H9 (cell line): Measurements from ENCODE around the gene CCDC157. TPM values are rescaled to one million over a fixed set of nuclear protein-coding genes. Genes with fewer than 3 reads are reported as not detected.
A peak's percentile ranks its signal among the peaks of the same experiment; 100 is the strongest.

Experiments used
- DNase-seq: peaks from one replicate; pipeline ENCODE4 v3.0.0-alpha.2; 2017
- H2AFZ ChIP-seq: one replicate; pipeline ENCODE4 v1.6.1; 2013; ENCODE audit warnings: mild to moderate bottlenecking, low read length, control low read depth, moderate library complexity
- H2AK5ac ChIP-seq: 2 replicates; pipeline ENCODE4 v1.6.1; 2013; ENCODE audit warnings: low read length, control low read depth, mixed read lengths; ENCODE audit not compliant: insufficient read length
- H2BK120ac ChIP-seq: one replicate; pipeline ENCODE4 v1.6.1; 2013; ENCODE audit warnings: low read depth, mild to moderate bottlenecking, low read length, control low read depth, inconsistent platforms; ENCODE audit not compliant: poor library complexity, severe bottlenecking
- H2BK12ac ChIP-seq: 2 replicates; pipeline ENCODE4 v1.6.1; 2013; ENCODE audit warnings: low read length, control low read depth, mixed read lengths, low read depth; ENCODE audit not compliant: insufficient read length
- H2BK15ac ChIP-seq: 2 replicates; pipeline ENCODE4 v1.6.1; 2013; ENCODE audit warnings: low read depth, low read length, control low read depth
- H2BK20ac ChIP-seq: one replicate; pipeline ENCODE4 v1.6.1; 2013; ENCODE audit warnings: low read depth, mild to moderate bottlenecking, low read length, control low read depth, inconsistent platforms; ENCODE audit not compliant: poor library complexity, severe bottlenecking
- H2BK5ac ChIP-seq: 2 replicates; pipeline ENCODE4 v1.6.1; 2013; ENCODE audit warnings: low read length, control low read depth, mixed read lengths; ENCODE audit not compliant: insufficient read length
- H3K14ac ChIP-seq: 2 replicates; pipeline ENCODE4 v1.6.1; 2013; ENCODE audit warnings: low read length, control low read depth; ENCODE audit not compliant: insufficient read depth
- H3K18ac ChIP-seq: 2 replicates; pipeline ENCODE4 v1.6.1; 2013; ENCODE audit warnings: low read depth, mild to moderate bottlenecking, mixed read lengths, low read length, control low read depth; ENCODE audit not compliant: insufficient read length
- H3K23ac ChIP-seq: 2 replicates; pipeline ENCODE4 v1.6.1; 2013; ENCODE audit warnings: low read length, control low read depth, mixed read lengths, low read depth; ENCODE audit not compliant: insufficient read length
- H3K23me2 ChIP-seq: 2 replicates; pipeline ENCODE4 v1.6.1; 2013; ENCODE audit warnings: low read depth, mild to moderate bottlenecking, mixed read lengths, low read length, control low read depth; ENCODE audit not compliant: insufficient read length, poor library complexity, severe bottlenecking
- H3K27ac ChIP-seq: 2 replicates; pipeline ENCODE4 v1.5.1; 2013; ENCODE audit warnings: low read length, control low read depth, mixed read lengths, low read depth; ENCODE audit not compliant: insufficient read length
- H3K27me3 ChIP-seq: 2 replicates; pipeline ENCODE4 v1.6.1; 2013; ENCODE audit warnings: low read length, control low read depth, inconsistent platforms; ENCODE audit not compliant: insufficient read depth
- H3K4ac ChIP-seq: 2 replicates; pipeline ENCODE4 v1.6.1; 2013; ENCODE audit warnings: low read depth, mild to moderate bottlenecking, control low read depth, inconsistent platforms, low read length, moderate library complexity
- H3K4me1 ChIP-seq: 2 replicates; pipeline ENCODE4 v1.6.1; 2013; ENCODE audit warnings: low read length, control low read depth, inconsistent platforms; ENCODE audit not compliant: insufficient read depth
- H3K4me2 ChIP-seq: 2 replicates; pipeline ENCODE4 v1.6.1; 2013; ENCODE audit warnings: low read length, control low read depth, mixed read lengths; ENCODE audit not compliant: insufficient read length, insufficient read depth
- H3K56ac ChIP-seq: 2 replicates; pipeline ENCODE4 v1.6.1; 2013; ENCODE audit warnings: low read depth, mild to moderate bottlenecking, mixed read lengths, low read length, control low read depth; ENCODE audit not compliant: insufficient read length
- H3K79me1 ChIP-seq: 2 replicates; pipeline ENCODE4 v1.6.1; 2013; ENCODE audit warnings: low read depth, mild to moderate bottlenecking, moderate library complexity, low read length, control low read depth, inconsistent platforms; ENCODE audit not compliant: insufficient read depth, poor library complexity, severe bottlenecking
- H3K79me2 ChIP-seq: 2 replicates; pipeline ENCODE4 v1.6.1; 2013; ENCODE audit warnings: low read length, control low read depth, inconsistent platforms; ENCODE audit not compliant: insufficient read depth
- H3K9ac ChIP-seq: 2 replicates; pipeline ENCODE4 v1.6.1; 2013; ENCODE audit warnings: low read length, control low read depth, mixed read lengths; ENCODE audit not compliant: insufficient read length; ENCODE audit errors: extremely low read depth
- H3K9me3 ChIP-seq: one replicate; pipeline ENCODE4 v1.6.1; 2013; ENCODE audit warnings: low read depth, low read length, inconsistent platforms; ENCODE audit not compliant: control insufficient read depth
- H3T11ph ChIP-seq: one replicate; pipeline ENCODE4 v1.6.1; 2013; ENCODE audit warnings: mild to moderate bottlenecking, low read length, control low read depth, inconsistent platforms
- H4K20me1 ChIP-seq: one replicate; pipeline ENCODE4 v1.6.1; 2013; ENCODE audit not compliant: control insufficient read depth, insufficient read length, insufficient read depth
- H4K5ac ChIP-seq: 2 replicates; pipeline ENCODE4 v1.6.1; 2013; ENCODE audit warnings: low read depth, mild to moderate bottlenecking, mixed read lengths, low read length, control low read depth; ENCODE audit not compliant: insufficient read length
- H4K8ac ChIP-seq: replicated peaks from 2 replicates; pipeline ENCODE4 v1.6.1; 2013; ENCODE audit warnings: low read length, control low read depth, mixed read lengths, low read depth; ENCODE audit not compliant: insufficient read length
- H4K91ac ChIP-seq: 2 replicates; pipeline ENCODE4 v1.6.1; 2013; ENCODE audit warnings: low read depth, mild to moderate bottlenecking, moderate library complexity, mixed read lengths, low read length, control low read depth; ENCODE audit not compliant: insufficient read length
- H3K27ac Mint-ChIP-seq, 3 experiments: 2 replicates in 2 of 3; 3 replicates in 1 of 3; pipeline ENCODE4 v1.8.0; 2020 to 2021; ENCODE audit warnings: mixed read lengths in 3 of 3, mild to moderate bottlenecking in 1 of 3, moderate library complexity in 1 of 3
- H3K27me3 Mint-ChIP-seq: 2 replicates; pipeline ENCODE4 v1.8.0; 2021; ENCODE audit warnings: low read depth, mild to moderate bottlenecking, moderate library complexity, mixed read lengths
- H3K36me3 Mint-ChIP-seq, 3 experiments: 2 replicates in 2 of 3; 3 replicates in 1 of 3; pipeline ENCODE4 v1.8.0; 2020 to 2021; ENCODE audit warnings: low read depth in 3 of 3, mixed read lengths in 3 of 3; ENCODE audit not compliant: insufficient read depth in 1 of 3
- H3K4me1 Mint-ChIP-seq, 2 experiments: 2 replicates each; pipeline ENCODE4 v1.8.0; 2020; ENCODE audit warnings: mixed read lengths in 2 of 2
- H3K4me3 Mint-ChIP-seq, 2 experiments: 2 replicates in 1 of 2; 3 replicates in 1 of 2; pipeline ENCODE4 v1.8.0; 2020 to 2021; ENCODE audit warnings: mild to moderate bottlenecking in 2 of 2, mixed read lengths in 2 of 2, moderate library complexity in 1 of 2
- H3K9me3 Mint-ChIP-seq, 2 experiments: 2 replicates in 1 of 2; 3 replicates in 1 of 2; pipeline ENCODE4 v1.8.0; 2020; ENCODE audit warnings: mild to moderate bottlenecking in 2 of 2, mixed read lengths in 2 of 2, moderate library complexity in 1 of 2
- WGBS: extraction: QIAGEN DNeasy Blood & Tissue Kit; methylation state at CpG from one replicate; pipeline ENCODE4 v1.1.7; 2013; ENCODE audit warnings: missing lambda C conversion rate, low lambda C conversion rate, mixed read lengths; ENCODE audit not compliant: insufficient read length; ENCODE audit errors: extremely low coverage; 5-methylcytosine and 5-hydroxymethylcytosine counted together
- total RNA-seq: library from RNA; stranded (reverse); gene quantifications from 2 replicates; pipeline ENCODE4 v1.2.1, GENCODE V29; 2021
- TF ChIP-seq, protein P1 (sequence below): fragments of 200-600 bp; sonication (generic); conservative IDR thresholded peaks from 3 replicates; pipeline ENCODE4 v1.8.0; 2021; ENCODE audit warnings: antibody characterized with exemption, mild to moderate bottlenecking

The CCDC157 gene
- total RNA-seq, 1 experiment from 2014 or later, result 4.3 TPM

DNA sequence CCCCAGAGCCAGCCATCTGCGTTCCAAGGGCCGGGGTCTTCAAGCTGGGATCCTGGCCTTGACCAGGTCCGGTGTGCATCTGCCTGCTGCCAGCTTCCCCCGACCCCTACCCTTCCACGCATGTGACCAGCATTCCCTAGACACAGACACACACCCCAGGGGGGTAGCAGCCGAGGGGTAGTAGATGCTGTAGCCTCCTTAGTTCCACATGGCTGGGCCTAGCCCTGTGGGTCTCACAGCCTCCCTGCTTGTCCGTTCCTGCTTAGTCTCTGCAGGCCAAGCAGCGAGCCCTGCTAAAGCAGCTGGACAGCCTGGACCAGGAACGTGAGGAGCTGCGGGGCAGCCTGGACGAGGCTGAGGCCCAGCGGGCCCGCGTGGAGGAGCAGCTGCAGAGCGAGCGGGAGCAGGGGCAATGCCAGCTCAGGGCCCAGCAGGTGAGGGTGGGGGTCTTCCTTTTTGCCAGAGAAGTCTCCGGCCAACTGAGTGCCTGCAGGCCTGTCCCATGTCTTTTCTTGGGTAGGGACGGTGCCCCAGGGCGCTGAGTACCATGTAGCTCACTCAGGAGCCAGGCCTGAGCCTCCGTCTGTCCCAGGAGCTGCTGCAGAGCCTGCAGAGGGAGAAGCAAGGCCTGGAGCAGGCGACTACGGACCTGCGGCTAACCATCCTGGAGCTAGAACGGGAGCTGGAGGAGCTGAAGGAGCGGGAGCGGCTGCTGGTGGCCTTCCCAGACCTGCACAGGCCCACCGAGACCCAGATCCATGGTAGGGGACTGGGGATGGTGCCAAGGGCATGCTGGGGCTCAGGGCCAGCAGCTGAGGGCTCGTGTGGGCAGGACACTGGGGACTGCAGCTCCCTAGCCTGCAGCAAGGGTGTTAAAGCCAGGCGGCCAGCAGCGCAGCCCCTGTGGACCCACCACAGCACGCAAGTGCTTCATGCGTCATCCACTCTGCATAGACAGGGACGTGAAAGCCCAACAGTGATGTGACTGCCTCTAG lies 16.8 kb downstream of the CCDC157 start:
- Histone ChIP-seq H2BK20ac (no peak overlapping the region), H2BK120ac (no peak overlapping the region), H3K23me2 (no peaks in the 10 kb centered on the region), H2BK12ac (no peak overlapping the region), H2AFZ (no peak overlapping the region), H2BK15ac (no peak overlapping the region), H3K18ac (no peak overlapping the region), H3K4me2 (no peak overlapping the region), H3K23ac (no peak overlapping the region), H3T11ph (no peak overlapping the region), H3K27me3 (no peaks in the 10 kb centered on the region), H4K20me1 (no peaks in the 10 kb centered on the region), H2BK5ac (no peak overlapping the region), H3K9me3 (no peaks in the 10 kb centered on the region), H3K4me1 (no peaks in the 10 kb centered on the region), H3K79me2 (no peaks in the 10 kb centered on the region), H3K9ac (no peak overlapping the region), H3K27ac (no peak overlapping the region), H3K14ac (no peak overlapping the region; the same call in 1 of the 2 replicates), H3K4ac (no peak overlapping the region), H4K5ac (no peak overlapping the region), H3K79me1 (no peaks in the 10 kb centered on the region), H4K8ac (no peak overlapping the region), H2AK5ac (no peak overlapping the region), H3K56ac (no peak overlapping the region), H4K91ac (no peak overlapping the region)
- no peaks in the 10 kb centered on the region for H3K9me3 Mint-ChIP-seq
- peaks cover 6% of the 10 kb centered on the region in 2 experiments; a peak in 1 of 4 replicates for H3K4me1 Mint-ChIP-seq
- TF ChIP-seq, protein P1, sequence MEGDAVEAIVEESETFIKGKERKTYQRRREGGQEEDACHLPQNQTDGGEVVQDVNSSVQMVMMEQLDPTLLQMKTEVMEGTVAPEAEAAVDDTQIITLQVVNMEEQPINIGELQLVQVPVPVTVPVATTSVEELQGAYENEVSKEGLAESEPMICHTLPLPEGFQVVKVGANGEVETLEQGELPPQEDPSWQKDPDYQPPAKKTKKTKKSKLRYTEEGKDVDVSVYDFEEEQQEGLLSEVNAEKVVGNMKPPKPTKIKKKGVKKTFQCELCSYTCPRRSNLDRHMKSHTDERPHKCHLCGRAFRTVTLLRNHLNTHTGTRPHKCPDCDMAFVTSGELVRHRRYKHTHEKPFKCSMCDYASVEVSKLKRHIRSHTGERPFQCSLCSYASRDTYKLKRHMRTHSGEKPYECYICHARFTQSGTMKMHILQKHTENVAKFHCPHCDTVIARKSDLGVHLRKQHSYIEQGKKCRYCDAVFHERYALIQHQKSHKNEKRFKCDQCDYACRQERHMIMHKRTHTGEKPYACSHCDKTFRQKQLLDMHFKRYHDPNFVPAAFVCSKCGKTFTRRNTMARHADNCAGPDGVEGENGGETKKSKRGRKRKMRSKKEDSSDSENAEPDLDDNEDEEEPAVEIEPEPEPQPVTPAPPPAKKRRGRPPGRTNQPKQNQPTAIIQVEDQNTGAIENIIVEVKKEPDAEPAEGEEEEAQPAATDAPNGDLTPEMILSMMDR, result no peak
- H3K36me3 Mint-ChIP-seq, result peaks cover 0 to 11% (median 10%) of the 10 kb centered on the region in 3 experiments; a peak in 5 of 7 replicates
- H3K4me3 Mint-ChIP-seq, result no peak overlapping the region
- DNase-seq, result peak; percentile 24
- no CpG with 5 or more reads among the region's 33 CpGs for WGBS
- no peaks in the 10 kb centered on the region; the same call in none of the 2 replicates for H3K27me3 Mint-ChIP-seq
- H3K27ac Mint-ChIP-seq, result peak overlapping the region in 1 of 3 experiments; percentile 51; a peak in 2 of 7 replicates
